Effector CD8-positive, alpha-beta T cell (primary cell): ENCODE measurements around the gene PCDHB7.
"Not testable (repeated sequence)": the region's sequence is repeated elsewhere in the genome, so short reads cannot be mapped to it uniquely, and the experiment has no call there.

Experiments used
- DNase-seq: peaks from one replicate; lab custom pipeline; 2025; lab: John Stamatoyannopoulos, UW
- total RNA-seq, 4 experiments: gene quantifications; one replicate each; lab custom pipeline; 2026; lab: John Stamatoyannopoulos, UW

Gene PCDHB7
- 0 reads per million in 4 experiments for total RNA-seq

DNA sequence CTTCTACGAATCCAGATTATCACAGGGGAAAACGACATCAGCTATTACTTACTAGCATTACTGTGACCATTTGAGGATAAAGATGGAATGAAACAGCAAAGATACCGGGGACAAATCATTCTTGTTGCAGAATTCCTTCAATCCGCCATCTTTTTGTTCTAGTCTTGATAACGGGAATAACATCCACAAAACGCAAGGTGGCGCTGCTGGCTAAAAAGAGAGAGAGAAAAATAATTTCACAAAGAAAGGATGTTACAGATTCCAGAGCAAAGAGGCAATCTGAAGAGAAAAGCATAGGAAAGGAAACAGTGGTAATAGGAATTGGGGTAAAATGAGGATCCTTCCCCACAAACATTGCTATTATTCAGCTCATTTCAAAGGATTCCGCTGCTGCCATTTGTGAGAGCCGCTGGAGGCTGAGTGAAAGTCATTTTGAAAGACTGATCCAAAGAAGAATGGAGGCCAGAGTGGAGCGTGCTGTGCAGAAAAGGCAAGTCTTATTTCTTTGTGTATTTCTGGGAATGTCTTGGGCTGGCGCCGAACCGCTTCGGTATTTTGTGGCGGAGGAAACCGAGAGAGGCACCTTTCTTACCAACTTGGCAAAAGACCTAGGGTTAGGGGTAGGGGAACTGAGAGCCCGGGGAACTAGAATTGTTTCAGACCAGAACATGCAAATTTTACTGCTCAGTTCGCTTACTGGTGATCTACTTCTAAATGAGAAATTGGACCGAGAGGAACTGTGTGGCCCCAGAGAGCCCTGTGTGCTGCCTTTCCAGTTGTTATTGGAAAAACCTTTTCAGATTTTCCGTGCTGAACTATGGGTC is at the start of gene PCDHB7:
Gene PCDHB7, plus strand, starts transcription at position 264 of the 824 bp plus-strand sequence. Its CDS starts 192 bp downstream, at position 456.
- DNase-seq, result no peak

DNA sequence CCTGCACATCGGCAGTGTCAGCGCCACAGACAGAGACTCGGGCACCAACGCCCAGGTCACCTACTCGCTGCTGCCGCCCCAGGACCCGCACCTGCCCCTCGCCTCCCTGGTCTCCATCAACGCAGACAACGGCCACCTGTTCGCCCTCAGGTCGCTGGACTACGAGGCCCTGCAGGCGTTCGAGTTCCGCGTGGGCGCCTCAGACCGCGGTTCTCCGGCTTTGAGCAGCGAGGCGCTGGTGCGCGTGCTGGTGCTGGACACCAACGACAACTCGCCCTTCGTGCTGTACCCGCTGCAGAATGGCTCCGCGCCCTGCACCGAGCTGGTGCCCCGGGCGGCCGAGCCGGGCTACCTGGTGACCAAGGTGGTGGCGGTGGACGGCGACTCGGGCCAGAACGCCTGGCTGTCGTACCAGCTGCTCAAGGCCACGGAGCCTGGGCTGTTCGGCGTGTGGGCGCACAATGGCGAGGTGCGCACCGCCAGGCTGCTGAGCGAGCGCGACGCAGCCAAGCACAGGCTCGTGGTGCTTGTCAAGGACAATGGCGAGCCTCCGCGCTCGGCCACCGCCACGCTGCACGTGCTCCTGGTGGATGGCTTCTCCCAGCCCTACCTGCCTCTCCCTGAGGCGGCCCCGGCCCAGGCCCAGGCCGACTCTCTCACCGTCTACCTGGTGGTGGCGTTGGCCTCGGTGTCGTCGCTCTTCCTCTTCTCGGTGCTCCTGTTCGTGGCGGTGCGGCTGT is 48.9 kb upstream of the PCDHB7 start:
- not testable (repeated sequence) for DNase-seq

DNA sequence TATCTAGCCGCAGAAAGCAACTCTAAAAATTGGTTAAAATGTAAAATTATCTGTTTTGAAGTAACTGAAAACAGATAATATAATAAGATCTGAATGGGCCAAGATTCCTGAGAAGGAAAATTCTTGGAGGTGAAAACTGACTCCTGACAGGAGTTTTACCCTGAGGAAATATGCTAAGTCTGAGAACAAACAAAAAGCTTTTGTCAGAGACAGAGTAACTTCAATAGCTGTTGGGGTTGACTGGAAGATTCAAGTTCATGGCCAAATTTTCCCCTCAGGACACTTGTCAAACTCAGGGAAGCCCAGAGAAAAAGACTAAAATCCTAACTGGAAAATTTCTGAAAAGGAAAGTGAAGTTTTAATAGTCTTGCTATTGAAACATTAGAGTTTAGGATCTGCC is 45.1 kb upstream of the PCDHB7 start:
- DNase-seq, result no peak

DNA sequence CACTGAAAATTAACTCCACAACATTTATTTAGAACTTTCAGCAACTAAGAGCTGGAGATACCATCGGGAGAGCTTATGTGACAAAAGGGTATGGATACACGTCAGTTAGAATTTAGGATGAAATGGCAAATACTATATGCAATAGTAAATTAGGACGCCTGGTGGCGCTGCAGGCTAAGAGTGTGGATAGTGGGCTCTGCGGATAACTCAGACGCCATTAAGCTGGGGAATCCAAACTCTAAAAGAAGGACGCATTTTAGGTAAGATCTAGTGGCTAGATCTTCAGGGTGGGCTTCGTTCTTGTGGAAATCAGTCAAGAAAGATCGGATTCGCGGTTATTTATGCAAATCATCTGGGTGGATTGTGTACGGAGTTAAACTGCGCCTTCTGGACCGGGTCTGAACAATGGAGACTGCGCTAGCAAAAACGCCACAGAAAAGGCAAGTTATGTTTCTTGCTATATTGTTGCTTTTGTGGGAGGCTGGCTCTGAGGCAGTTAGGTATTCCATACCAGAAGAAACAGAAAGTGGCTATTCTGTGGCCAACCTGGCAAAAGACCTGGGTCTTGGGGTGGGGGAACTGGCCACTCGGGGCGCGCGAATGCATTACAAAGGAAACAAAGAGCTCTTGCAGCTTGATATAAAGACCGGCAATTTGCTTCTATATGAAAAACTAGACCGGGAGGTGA is 37.3 kb upstream of the PCDHB7 start, which contains the start of gene PCDHB5:
Gene PCDHB5, plus strand, starts transcription at position 177 of the 688 bp plus-strand sequence. Its CDS starts 229 bp downstream, at position 406.
- DNase-seq, result no peak

DNA sequence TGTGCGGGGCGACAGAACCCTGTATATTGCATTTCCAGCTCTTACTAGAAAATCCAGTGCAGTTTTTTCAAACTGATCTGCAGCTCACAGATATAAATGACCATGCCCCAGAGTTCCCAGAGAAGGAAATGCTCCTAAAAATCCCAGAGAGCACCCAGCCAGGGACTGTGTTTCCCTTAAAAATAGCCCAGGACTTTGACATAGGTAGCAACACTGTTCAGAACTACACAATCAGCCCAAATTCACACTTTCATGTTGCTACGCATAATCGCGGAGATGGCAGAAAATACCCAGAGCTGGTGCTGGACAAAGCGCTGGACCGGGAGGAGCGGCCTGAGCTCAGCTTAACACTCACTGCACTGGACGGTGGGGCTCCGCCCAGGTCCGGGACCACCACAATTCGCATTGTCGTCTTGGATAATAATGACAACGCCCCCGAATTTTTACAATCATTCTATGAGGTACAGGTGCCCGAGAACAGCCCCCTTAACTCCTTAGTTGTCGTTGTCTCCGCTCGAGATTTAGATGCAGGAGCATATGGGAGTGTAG is 36.7 kb upstream of the PCDHB7 start:
- no peak for DNase-seq

DNA sequence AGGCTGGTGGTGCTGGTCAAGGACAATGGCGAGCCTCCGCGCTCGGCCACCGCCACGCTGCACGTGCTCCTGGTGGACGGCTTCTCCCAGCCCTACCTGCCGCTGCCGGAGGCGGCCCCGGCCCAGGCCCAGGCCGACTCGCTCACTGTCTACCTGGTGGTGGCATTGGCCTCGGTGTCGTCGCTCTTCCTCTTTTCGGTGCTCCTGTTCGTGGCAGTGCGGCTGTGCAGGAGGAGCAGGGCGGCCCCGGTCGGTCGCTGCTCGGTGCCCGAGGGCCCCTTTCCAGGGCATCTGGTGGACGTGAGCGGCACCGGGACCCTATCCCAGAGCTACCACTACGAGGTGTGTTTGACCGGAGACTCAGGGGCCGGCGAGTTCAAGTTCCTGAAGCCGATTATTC is 35.1 kb upstream of the PCDHB7 start:
- DNase-seq, result not testable (repeated sequence)

DNA sequence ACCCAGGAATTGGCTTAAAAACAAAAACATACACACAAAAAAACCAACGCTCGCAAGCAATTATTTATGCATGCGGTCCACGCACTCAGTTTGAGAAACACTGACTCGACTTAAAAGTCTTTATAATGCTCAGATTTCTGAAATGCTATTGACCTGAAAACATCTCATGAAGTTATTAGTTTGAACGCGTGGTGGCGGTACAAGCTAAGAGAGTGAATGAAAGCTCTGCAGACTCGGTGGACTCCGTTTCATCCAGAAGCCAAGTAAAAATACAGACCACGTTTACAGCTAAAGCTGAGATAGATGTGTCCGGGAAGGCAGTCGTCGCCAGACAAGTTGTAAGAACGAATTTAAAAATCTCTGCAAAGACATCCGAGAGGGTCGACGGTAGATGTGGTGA is 22.6 kb upstream of the PCDHB7 start, which contains the start of gene PCDHB6:
Gene PCDHB6, plus strand, starts transcription at position 246 of the 400 bp plus-strand sequence. CDS start 201 bp downstream, outside the sequence.
- DNase-seq, result no peak

DNA sequence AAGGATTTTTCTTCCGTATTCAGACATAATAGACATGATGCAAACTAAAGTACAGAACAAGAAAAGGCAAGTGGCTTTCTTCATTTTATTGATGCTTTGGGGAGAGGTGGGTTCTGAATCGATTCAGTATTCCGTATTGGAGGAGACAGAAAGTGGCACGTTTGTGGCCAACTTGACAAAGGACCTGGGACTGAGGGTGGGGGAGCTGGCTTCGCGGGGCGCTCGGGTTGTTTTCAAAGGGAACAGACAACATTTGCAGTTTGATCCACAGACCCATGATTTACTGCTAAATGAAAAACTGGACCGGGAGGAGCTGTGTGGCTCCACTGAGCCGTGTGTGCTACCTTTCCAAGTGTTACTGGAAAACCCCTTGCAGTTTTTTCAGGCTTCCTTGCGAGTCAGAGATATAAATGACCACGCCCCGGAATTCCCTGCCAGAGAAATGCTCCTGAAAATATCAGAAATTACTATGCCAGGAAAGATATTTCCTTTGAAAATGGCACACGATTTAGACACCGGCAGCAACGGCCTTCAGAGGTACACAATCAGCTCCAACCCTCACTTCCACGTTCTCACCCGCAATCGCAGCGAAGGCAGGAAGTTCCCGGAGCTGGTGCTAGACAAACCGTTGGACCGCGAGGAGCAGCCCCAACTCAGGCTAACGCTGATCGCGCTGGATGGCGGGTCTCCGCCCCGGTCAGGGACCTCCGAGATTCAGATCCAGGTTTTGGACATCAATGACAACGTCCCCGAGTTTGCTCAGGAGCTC is 22.0 kb upstream of the PCDHB7 start:
- no peak for DNase-seq

DNA sequence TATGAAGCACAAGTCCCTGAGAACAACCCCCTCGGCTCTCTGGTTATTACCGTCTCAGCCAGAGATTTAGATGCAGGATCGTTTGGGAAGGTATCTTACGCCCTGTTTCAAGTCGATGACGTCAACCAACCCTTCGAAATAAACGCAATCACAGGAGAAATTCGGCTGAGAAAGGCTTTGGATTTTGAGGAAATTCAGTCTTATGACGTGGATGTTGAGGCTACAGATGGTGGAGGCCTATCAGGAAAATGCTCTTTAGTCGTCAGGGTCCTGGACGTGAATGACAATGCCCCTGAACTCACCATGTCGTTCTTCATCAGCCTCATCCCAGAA is 21.5 kb upstream of the PCDHB7 start:
- no peak for DNase-seq

DNA sequence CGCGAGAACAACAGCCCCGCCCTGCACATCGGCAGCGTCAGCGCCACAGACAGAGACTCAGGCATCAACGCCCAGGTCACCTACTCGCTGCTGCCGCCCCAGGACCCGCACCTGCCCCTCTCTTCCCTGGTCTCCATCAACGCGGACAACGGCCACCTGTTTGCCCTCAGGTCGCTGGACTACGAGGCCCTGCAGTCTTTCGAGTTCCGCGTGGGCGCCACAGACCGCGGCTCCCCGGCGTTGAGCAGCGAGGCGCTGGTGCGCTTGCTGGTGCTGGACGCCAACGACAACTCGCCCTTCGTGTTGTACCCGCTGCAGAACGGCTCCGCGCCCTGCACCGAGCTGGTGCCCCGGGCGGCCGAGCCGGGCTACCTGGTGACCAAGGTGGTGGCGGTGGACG is 20.8 kb upstream of the PCDHB7 start:
- DNase-seq, result not testable (repeated sequence)

DNA sequence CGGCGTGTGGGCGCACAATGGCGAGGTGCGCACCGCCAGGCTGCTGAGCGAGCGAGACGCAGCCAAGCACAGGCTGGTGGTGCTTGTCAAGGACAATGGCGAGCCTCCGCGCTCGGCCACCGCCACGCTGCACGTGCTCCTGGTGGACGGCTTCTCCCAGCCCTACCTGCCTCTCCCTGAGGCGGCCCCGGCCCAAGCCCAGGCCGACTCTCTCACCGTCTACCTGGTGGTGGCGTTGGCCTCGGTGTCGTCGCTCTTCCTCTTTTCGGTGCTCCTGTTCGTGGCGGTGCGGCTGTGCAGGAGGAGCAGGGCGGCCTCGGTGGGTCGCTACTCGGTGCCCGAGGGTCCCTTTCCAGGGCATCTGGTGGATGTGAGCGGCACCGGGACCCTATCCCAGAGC is 20.3 kb upstream of the PCDHB7 start:
- not testable (repeated sequence) for DNase-seq

DNA sequence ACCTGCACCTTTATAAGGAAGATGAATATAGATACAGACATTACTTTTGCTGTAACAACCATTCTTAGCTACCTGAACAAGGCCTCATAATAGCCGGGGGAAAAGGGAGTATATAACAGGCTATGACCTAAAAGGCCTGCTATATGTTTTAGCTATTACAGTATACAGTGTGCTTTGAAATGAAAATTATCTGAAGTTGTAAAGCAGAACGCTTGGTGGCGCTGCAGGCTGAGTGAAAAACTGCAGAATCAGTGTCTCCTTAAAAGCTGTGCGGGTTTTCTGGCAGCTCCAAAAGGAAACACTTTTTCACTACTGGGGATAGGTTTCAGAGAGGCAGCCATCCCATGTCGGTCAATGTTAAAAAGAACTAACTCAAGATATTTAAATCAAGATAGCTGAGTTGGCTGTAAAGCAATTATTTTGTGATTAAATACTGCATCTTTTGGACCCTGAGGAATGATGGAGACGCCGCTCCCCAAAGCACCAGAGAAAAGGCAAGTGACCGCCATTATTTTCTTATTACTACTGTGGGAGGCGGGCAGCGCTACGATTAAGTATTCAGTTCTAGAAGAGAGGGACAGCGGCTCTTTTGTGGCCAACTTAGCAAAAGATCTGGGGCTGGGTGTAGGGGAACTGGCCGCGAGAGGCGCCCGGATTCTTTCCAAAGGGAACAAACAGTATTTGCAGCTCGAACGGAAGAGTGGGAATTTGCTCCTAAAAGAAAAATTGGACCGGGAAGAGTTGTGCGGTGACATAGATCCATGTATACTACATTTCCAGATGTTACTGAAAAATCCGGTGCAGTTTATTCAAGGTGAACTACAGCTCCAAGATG is 16.7 kb upstream of the PCDHB7 start:
- DNase-seq, result no peak

DNA sequence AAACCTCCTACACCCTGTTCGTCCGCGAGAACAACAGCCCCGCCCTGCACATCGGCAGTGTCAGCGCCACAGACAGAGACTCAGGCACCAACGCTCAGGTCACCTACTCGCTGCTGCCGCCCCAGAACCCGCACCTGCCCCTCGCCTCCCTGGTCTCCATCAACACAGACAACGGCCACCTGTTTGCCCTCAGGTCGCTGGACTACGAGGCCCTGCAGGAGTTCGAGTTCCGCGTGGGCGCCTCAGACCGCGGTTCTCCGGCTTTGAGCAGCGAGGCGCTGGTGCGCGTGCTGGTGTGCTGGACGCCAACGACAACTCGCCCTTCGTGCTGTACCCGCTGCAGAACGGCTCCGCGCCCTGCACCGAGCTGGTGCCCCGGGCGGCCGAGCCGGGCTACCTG is 15.1 kb upstream of the PCDHB7 start:
- not testable (repeated sequence) for DNase-seq

DNA sequence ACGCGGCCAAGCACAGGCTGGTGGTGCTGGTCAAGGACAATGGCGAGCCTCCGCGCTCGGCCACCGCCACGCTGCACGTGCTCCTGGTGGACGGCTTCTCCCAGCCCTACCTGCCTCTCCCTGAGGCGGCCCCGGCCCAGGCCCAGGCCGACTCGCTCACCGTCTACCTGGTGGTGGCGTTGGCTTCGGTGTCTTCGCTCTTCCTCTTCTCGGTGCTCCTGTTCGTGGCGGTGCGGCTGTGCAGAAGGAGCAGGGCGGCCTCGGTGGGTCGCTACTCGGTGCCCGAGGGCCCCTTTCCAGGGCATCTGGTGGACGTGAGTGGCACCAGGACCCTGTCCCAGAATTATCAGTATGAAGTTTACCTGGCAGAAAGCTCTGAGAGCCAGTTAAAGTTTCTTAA is 14.5 kb upstream of the PCDHB7 start:
- DNase-seq, result not testable (repeated sequence)

DNA sequence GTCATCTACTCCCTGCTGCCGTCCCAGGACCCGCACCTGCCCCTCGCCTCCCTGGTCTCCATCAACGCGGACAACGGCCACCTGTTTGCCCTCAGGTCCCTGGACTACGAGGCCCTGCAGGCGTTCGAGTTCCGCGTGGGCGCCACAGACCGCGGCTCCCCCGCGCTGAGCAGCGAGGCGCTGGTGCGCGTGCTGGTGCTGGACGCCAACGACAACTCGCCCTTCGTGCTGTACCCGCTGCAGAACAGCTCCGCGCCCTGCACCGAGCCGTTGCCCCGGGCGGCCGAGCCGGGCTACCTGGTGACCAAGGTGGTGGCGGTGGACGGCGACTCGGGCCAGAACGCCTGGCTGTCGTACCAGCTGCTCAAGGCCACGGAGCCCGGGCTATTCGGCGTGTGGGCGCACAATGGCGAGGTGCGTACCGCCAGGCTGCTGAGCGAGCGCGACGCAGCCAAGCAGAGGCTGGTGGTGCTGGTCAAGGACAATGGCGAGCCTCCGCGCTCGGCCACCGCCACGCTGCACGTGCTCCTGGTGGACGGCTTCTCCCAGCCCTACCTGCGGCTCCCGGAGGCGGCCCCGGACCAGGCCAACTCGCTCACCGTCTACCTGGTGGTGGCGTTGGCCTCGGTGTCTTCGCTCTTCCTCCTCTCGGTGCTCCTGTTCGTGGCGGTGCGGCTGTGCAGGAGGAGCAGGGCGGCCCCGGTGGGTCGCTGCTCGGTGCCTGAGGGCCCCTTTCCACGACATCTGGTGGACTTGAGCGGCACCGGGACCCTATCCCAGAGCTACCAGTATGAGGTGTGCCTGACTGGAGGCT is 2.1 kb downstream of the PCDHB7 start:
- DNase-seq, result not testable (repeated sequence)

DNA sequence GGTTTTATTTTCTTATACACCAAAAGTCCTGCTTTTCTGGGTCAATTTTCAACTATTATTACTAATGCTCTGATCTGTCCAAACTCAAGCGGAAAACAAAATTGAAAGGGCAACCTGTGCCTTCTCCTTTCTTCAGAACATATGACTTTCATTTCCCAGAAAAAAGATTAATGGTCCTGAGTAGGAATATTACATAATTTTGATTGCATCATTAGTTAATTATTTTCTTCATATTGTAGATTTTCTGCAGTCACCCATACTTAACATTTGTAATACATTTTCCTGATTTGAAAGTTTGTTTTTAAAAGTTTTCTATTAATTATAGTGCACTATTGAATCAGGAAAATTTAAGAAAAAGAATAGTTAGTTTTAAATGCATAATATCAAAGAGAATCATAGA is 3.5 kb downstream of the PCDHB7 start:
- DNase-seq, result no peak

DNA sequence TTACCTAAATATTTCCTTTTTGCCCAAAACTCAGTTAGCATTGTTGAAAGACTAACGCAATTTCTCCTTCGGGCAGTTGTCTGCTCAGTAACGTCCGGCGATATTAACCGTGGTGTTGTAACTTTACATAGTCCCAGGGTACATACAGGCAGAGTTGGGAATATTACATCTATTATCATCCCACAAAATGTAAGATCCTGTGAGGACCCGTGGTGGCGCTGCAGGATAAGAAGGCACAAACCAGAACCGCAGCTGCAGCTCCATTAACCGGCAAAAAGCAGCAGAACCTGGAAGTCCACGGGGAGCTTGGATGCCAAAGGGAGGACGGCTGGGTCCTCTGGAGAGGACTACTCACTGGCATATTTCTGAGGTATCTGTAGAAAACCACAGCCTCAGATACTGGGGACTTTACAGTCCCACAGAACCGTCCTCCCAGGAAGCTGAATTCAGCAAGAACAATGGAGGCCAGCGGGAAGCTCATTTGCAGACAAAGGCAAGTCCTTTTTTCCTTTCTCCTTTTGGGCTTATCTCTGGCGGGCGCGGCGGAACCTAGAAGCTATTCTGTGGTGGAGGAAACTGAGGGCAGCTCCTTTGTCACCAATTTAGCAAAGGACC is 5.2 kb downstream of the PCDHB7 start, which contains the start of gene PCDHB8:
Gene PCDHB8, plus strand, starts transcription at position 214 of the 615 bp plus-strand sequence. Its CDS starts 245 bp downstream, at position 459.
- DNase-seq, result not testable (repeated sequence)

DNA sequence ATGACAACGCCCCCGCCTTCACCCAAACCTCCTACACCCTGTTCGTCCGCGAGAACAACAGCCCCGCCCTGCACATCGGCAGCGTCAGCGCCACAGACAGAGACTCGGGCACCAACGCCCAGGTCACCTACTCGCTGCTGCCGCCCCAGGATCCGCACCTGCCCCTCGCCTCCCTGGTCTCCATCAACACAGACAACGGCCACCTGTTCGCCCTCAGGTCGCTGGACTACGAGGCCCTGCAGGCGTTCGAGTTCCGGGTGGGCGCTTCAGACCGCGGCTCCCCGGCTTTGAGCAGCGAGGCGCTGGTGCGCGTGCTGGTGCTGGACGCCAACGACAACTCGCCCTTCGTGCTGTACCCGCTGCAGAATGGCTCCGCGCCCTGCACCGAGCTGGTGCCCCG is 6.9 kb downstream of the PCDHB7 start:
- DNase-seq, result not testable (repeated sequence)

DNA sequence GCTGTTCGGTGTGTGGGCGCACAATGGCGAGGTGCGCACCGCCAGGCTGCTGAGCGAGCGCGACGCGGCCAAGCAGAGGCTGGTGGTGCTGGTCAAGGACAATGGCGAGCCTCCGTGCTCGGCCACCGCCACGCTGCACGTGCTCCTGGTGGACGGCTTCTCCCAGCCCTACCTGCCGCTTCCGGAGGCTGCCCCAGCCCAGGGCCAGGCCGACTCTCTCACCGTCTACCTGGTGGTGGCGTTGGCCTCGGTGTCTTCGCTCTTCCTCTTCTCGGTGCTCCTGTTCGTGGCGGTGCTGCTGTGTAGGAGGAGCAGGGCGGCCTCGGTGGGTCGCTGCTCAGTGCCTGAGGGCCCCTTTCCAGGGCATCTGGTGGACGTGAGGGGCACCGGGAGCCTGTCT is 7.4 kb downstream of the PCDHB7 start:
- DNase-seq, result not testable (repeated sequence)
